HCT116 (cell line): ENCODE results near the gene NDUFS7. TPM values are rescaled to one million over a fixed set of nuclear protein-coding genes. Genes with fewer than 3 reads are reported as not detected.
A peak's percentile ranks its signal among the peaks of the same experiment; 100 is the strongest.

Source experiments
- ATAC-seq: fragments of 200-7000 bp; cut with Tn5 transposase; 2 replicates; pipeline ENCODE4 v1.9.1; 2020; ENCODE audit warnings: mild to moderate bottlenecking, moderate library complexity
- BruUV-seq: library from RNA; stranded (reverse); fragments of 400-500 nt; replicated peaks from 2 replicates; lab custom pipeline; 2021; lab: Mats Ljungman, UMichigan
- CTCF ChIA-PET: fragments of 300-600 bp; sonication (Branson Sonifier 250); formaldehyde crosslinking; loops from one replicate; lab custom pipeline; 2021; ENCODE audit warnings: antibody characterized with exemption; lab: Charles Lee
- POLR2A ChIA-PET: fragments of 300-600, 350-600 bp; sonication (Branson Sonifier 250); formaldehyde crosslinking; loops from one replicate; lab custom pipeline; 2021; ENCODE audit warnings: antibody characterized with exemption; lab: Charles Lee
- RAD21 ChIA-PET, 2 experiments: fragments of 300-600 bp; sonication (Branson Sonifier 250); formaldehyde crosslinking; loops; one replicate each; lab custom pipeline; 2023; ENCODE audit warnings: low total read pairs in 2 of 2; ENCODE audit not compliant: uncharacterized antibody in 2 of 2, unreplicated experiment in 2 of 2, low non-redundant PET in 1 of 2; lab: Charles Lee
- DNase-seq: peaks from one replicate; pipeline ENCODE4 v3.0.0-alpha.2; 2010; ENCODE audit warnings: low read depth, low spot score
- H2AFZ ChIP-seq: fragments of 200-600 bp; shearing (Covaris generic), sonication (generic); 2 replicates; pipeline ENCODE4 v1.6.1; 2017; ENCODE audit warnings: low read depth, mixed run types, mixed read lengths, antibody characterized with exemption, low read length; ENCODE audit not compliant: poor library complexity, severe bottlenecking
- H3K27ac ChIP-seq: 2 replicates; pipeline ENCODE4 v1.5.1; 2012; ENCODE audit warnings: low read depth, low read length
- H3K27me3 ChIP-seq: fragments of 200-600 bp; sonication (generic); 2 replicates; pipeline ENCODE4 v1.6.1; 2016; ENCODE audit warnings: mixed run types, low read length, mixed read lengths; ENCODE audit not compliant: insufficient read depth
- H3K36me3 ChIP-seq, 2 experiments: fragments of 200-500 bp in 1 of 2; fragments of 200-600 bp in 1 of 2; sonication (Bioruptor generic) in 1 of 2; sonication (generic) in 1 of 2; 2 replicates each; pipeline versions ENCODE4 v1.5.1 to v1.6.1; 2014 to 2016; ENCODE audit warnings: low read length in 2 of 2, inconsistent platforms in 1 of 2, mixed read lengths in 1 of 2, mixed run types in 1 of 2; ENCODE audit not compliant: insufficient read depth in 2 of 2, control insufficient read depth in 1 of 2
- H3K4me1 ChIP-seq, 2 experiments: fragments of 200-600 bp in 1 of 2; sonication (generic) in 1 of 2; 2 replicates each; pipeline versions ENCODE4 v1.5.1 to v1.6.1; 2012 to 2017; ENCODE audit warnings: low read length in 2 of 2, inconsistent platforms in 1 of 2, mild to moderate bottlenecking in 1 of 2, mixed read lengths in 1 of 2, mixed run types in 1 of 2, moderate library complexity in 1 of 2; ENCODE audit not compliant: insufficient read depth in 2 of 2, control insufficient read depth in 1 of 2
- H3K4me2 ChIP-seq: fragments of 200-600 bp; sonication (generic); 2 replicates; pipeline ENCODE4 v1.6.1; 2017; ENCODE audit warnings: mixed run types, low read length, mixed read lengths
- H3K4me3 ChIP-seq, 2 experiments: fragments of 200-600 bp in 1 of 2; sonication (generic) in 1 of 2; replicated peaks in 1 of 2; 2 replicates each; pipeline ENCODE4 v1.5.1; 2011 to 2016; ENCODE audit warnings: low read length in 2 of 2, control low read depth in 1 of 2, low read depth in 1 of 2, mild to moderate bottlenecking in 1 of 2, mixed read lengths in 1 of 2, mixed run types in 1 of 2
- H3K79me2 ChIP-seq: fragments of 200-600 bp; sonication (generic); 2 replicates; pipeline ENCODE4 v1.6.1; 2017; ENCODE audit warnings: mild to moderate bottlenecking, mixed run types, low read length, moderate library complexity, mixed read lengths; ENCODE audit not compliant: insufficient read depth
- H3K9ac ChIP-seq: fragments of 200-600 bp; sonication (generic); 2 replicates; pipeline ENCODE4 v1.6.1; 2016; ENCODE audit warnings: low read length, mixed read lengths
- H3K9me2 ChIP-seq: fragments of 200-600 bp; sonication (generic), shearing (Covaris generic); 2 replicates; pipeline ENCODE4 v1.6.1; 2017; ENCODE audit warnings: mixed run types, mild to moderate bottlenecking, moderate library complexity; ENCODE audit not compliant: insufficient read depth
- H3K9me3 ChIP-seq, 2 experiments: fragments of 200-500 bp in 1 of 2; fragments of 200-600 bp in 1 of 2; sonication (Bioruptor generic) in 1 of 2; sonication (generic) in 1 of 2; 2 replicates each; pipeline ENCODE4 v1.6.1; 2014 to 2017; ENCODE audit warnings: low read length in 2 of 2, mixed read lengths in 2 of 2, inconsistent platforms in 1 of 2, low read depth in 1 of 2, mild to moderate bottlenecking in 1 of 2, mixed run types in 1 of 2, moderate library complexity in 1 of 2; ENCODE audit not compliant: control insufficient read depth in 1 of 2, insufficient read depth in 1 of 2
- H4K20me1 ChIP-seq: fragments of 200-600 bp; sonication (generic), shearing (Covaris generic); 2 replicates; pipeline ENCODE4 v1.6.1; 2017; ENCODE audit warnings: mixed run types, mild to moderate bottlenecking, moderate library complexity; ENCODE audit not compliant: insufficient read depth
- CBX3 ChIP-seq: IDR thresholded peaks from 2 replicates; pipeline ENCODE4 v1.6.1; 2012; ENCODE audit warnings: low read depth
- EZH2phosphoT487 ChIP-seq: fragments of 200-600 bp; IDR thresholded peaks from 2 replicates; pipeline ENCODE4 v1.6.1; 2018; ENCODE audit warnings: antibody characterized with exemption, borderline replicate concordance
- FOSL1 ChIP-seq: IDR thresholded peaks from 2 replicates; pipeline ENCODE4 v1.6.1; 2012; ENCODE audit warnings: low read depth
- POLR2A ChIP-seq: IDR thresholded peaks from 2 replicates; pipeline ENCODE4 v1.7.0; 2011; ENCODE audit warnings: borderline replicate concordance; ENCODE audit not compliant: insufficient read depth, insufficient read length; ENCODE audit errors: extremely low read depth
- POLR2AphosphoS5 ChIP-seq: IDR thresholded peaks from 2 replicates; pipeline ENCODE4 v1.6.1; 2011; ENCODE audit warnings: mild to moderate bottlenecking, low read depth, low read length, moderate library complexity
- REST ChIP-seq: IDR thresholded peaks from 2 replicates; pipeline ENCODE4 v1.6.1; 2012; ENCODE audit warnings: low read depth
- SP1 ChIP-seq: IDR thresholded peaks from 2 replicates; pipeline ENCODE4 v1.6.1; 2012; ENCODE audit warnings: low read depth
- ZFX ChIP-seq: fragments of 450-650 bp; IDR thresholded peaks from 2 replicates; pipeline ENCODE4 v1.6.1; 2017
- ZNF274 ChIP-seq: fragments of 200-500 bp; sonication (Bioruptor generic); IDR thresholded peaks from 2 replicates; pipeline ENCODE4 v1.6.1; 2014; ENCODE audit warnings: mild to moderate bottlenecking, low read depth, low read length, inconsistent platforms
- intact Hi-C: fragments of 100-400 bp; cut with micrococcal nuclease; formaldehyde crosslinking; loops from 2 replicates; pipeline ENCODE4 v1.10.0; 2022
- total RNA-seq: library from RNA; stranded (reverse); gene quantifications from one replicate; pipeline ENCODE4 v1.2.1, GENCODE V29; 2021; ENCODE audit not compliant: unreplicated experiment

NDUFS7 gene
- total RNA-seq, 1 experiment from 2014 or later = 114 TPM

GRCh38 chr19:1431759-1432506, 48.2 kb downstream of the NDUFS7 start:
- no peak overlapping the region for H2AFZ ChIP-seq
- ChIA-PET RAD21 (no interaction called here), POLR2A (no interaction called here), CTCF (no interaction called here)
- no peaks in the 10 kb centered on the region for H4K20me1 ChIP-seq
- peaks cover 37 to 53% of the 10 kb centered on the region in 2 experiments; a peak in 3 of 4 replicates for H3K36me3 ChIP-seq
- H3K27ac ChIP-seq = peak overlapping the region; percentile 5; the same call in 1 of the 2 replicates
- H3K4me3 ChIP-seq = no peak overlapping the region
- TF ChIP-seq ZNF274 = no peak
- no peak for TF ChIP-seq CBX3
- no peak for TF ChIP-seq POLR2A
- no peaks in the 10 kb centered on the region for H3K9me3 ChIP-seq
- H3K27me3 ChIP-seq = no peaks in the 10 kb centered on the region
- intact Hi-C loops = no loop called here
- no peak overlapping the region for H3K9ac ChIP-seq
- H3K4me2 ChIP-seq = no peak overlapping the region
- no TSS peak for BruUV-seq
- no peaks in the 10 kb centered on the region for H3K9me2 ChIP-seq
- H3K4me1 ChIP-seq = peaks cover 4 to 8% of the 10 kb centered on the region in 2 experiments; a peak in 3 of 4 replicates
- peaks cover 46% of the 10 kb centered on the region for H3K79me2 ChIP-seq
- ATAC-seq (no peak), DNase-seq (no peak)

- peaks cover 7 to 13% of the 10 kb centered on the region in 2 experiments; a peak in 3 of 4 replicates for H3K4me1 ChIP-seq
- no peak overlapping the region for H2AFZ ChIP-seq
- no peaks in the 10 kb centered on the region for H3K27me3 ChIP-seq
- TF ChIP-seq POLR2A = no peak
- TF ChIP-seq EZH2phosphoT487 = no peak
- TF ChIP-seq ZFX = no peak
- no peak for TF ChIP-seq POLR2AphosphoS5
- TF ChIP-seq FOSL1 = no peak
- TF ChIP-seq SP1 = no peak
- TF ChIP-seq REST = no peak
- ChIA-PET RAD21 (no interaction called here), CTCF (no interaction called here), POLR2A (no interaction called here)
- DNase-seq (no peak), ATAC-seq (no peak)
- H3K4me3 ChIP-seq = no peak overlapping the region
- H3K4me2 ChIP-seq = no peak overlapping the region
- H3K9me3 ChIP-seq = no peaks in the 10 kb centered on the region
- H3K79me2 ChIP-seq = peaks cover 41% of the 10 kb centered on the region
- no peaks in the 10 kb centered on the region for H3K9me2 ChIP-seq
- H4K20me1 ChIP-seq = no peaks in the 10 kb centered on the region
- intact Hi-C loops = no loop called here
- H3K27ac ChIP-seq = no peak overlapping the region
- no peak overlapping the region for H3K9ac ChIP-seq
- peaks cover 37 to 52% of the 10 kb centered on the region in 2 experiments; a peak in 3 of 4 replicates for H3K36me3 ChIP-seq
- no TSS peak for BruUV-seq
These were observed 48.8 kb downstream of the NDUFS7 start for GRCh38 chr19:1432507-1432887.
